Pulmonary artery endothelial cell (primary cell): Measurements from ENCODE around the gene NT5DC1. TPM values are rescaled to one million over a fixed set of nuclear protein-coding genes. Genes with fewer than 3 reads are reported as not detected.

Experiments used
- DNase-seq: peaks from one replicate; pipeline ENCODE4 v3.0.0-alpha.2; 2011; ENCODE audit warnings: low read depth, low spot score
- total RNA-seq: library from RNA; depleted of rRNA; stranded (reverse); fragments of >200 nt; gene quantifications from 2 replicates; pipeline ENCODE4 v1.2.3, GENCODE V29; 2014

NT5DC1 gene
- total RNA-seq, 1 donor from 2014 or later, result 9.5 TPM

DNA sequence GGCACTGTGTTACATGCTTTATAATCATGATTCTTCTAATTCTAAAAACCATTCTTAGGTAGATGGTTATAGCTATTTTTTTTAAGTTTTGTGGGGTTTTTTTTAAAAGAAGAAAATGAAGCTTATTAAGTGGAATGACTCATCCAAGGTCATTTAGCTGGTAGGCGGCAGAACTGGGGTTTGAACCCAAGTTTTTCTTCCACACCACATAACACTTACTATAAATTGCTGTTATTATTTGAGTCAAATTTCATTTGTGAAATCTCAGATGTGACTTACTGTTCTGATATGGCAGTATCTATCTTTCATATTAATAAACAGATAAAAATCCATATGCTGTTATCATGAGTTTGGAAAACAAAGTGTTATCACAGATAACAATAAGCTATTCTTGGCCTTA, 35.7 kb downstream of the NT5DC1 start:
- DNase-seq, result no peak

GRCh38 chr6:116136933-116137340, 36.3 kb downstream of the NT5DC1 start:
- no peak for DNase-seq

GRCh38 chr6:116139917-116140316, 39.3 kb downstream of the NT5DC1 start:
- DNase-seq, result no peak

- no peak for DNase-seq
Measured at GRCh38 chr6:116144605-116145004, 44.0 kb downstream of the NT5DC1 start.

DNA sequence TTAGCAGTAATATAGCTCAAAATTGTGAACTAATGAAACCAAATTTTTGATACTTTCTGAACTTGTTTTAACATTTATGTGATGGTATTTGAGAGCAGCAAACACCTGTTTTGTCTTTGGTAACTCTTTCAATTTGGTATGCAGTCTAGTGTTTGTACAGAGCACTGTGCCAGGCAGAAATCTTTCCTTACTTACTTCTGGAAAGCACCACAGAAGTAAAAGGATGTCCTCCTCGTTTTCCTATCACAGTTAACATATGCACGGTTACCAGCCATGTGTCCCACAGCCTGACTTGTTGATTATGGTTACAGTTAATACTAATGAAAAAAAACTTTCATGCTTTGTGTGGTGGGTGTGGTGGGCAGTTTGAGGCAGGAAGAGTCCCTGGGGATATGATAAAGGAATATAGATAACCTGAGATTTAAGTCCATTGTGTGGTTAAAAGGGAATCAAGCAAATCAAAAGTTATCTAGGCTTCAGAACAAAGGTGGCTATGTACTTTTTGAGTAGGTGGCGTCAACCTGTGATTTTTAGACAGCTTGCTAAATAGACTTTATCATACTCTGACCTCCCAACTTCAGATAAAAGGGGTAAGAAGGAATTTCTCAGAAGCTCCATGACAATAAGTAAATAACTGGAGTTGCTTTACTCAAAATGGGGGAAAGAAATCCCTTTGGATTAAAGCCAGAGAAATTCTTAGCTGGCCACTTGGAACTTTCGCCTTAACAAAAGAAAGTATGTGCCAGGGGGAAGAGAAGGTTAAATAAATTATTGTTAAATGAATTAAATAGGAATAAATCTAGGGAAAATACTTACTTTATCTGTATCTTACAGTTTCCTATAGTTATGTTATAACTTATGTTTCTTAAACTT, 45.4 kb downstream of the NT5DC1 start:
- DNase-seq, result no peak

DNA sequence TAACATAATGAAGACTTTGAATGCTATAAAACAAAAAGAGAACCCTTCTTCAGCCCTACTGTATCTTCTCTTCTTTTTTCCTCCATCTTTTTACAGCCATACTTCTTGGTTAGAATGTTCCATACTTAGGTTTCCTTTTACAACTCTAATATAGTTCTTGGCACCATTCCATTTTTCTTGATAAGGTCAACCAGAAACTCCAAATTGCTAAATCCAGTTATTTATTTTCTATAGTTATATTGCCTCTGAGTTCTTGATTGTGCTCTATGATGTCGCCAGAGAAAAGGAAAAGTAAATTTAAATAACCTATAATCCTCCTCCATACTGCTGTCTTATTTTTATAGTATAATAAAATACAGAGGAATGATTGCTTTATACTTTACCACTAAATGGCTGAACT, 52.0 kb downstream of the NT5DC1 start:
- no peak for DNase-seq

GRCh38 chr6:116154887-116155286, 54.2 kb downstream of the NT5DC1 start:
- DNase-seq, result no peak

DNA sequence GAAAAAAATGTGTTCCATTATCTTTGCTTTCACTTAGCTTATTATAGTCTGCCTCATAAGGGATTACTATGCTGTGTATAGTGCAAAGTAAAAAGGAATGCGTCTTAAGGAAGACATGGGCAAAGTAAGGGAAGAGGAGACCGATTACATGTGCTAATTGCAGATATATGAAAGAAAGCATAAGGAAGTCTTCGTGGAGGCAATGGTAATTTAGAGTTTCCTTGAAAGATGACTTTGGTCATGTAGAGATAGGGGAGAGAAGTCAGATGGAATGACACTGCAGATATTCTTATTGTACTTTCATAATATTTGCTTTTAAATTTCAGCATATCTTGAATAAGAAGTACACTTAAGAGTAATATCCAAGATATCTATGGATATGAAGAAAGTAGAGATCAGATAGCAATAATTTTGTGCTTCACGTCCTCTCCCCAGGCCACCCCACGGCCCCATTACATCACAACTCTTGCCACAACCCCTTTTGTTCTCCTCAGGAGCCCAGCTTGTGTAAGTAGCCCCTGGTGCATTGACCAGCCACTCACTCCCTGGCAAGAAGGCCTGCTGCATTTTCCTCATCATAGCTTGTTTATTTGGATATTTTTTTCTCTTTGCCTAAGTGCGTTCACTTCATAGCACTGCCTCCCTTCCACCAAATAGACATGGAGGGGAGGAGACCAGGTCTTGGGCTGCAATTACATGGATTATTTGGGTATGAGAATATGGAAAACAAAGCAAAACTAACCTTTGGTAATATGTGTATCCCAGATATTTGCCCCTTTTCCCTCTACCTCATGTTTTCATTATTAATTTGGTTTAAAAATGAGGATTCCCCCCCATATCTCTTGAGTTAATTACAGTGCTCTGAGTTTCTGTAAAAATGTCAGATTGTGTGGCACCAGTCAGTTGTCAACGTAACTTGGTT, 56.0 kb downstream of the NT5DC1 start:
- no peak for DNase-seq

DNA sequence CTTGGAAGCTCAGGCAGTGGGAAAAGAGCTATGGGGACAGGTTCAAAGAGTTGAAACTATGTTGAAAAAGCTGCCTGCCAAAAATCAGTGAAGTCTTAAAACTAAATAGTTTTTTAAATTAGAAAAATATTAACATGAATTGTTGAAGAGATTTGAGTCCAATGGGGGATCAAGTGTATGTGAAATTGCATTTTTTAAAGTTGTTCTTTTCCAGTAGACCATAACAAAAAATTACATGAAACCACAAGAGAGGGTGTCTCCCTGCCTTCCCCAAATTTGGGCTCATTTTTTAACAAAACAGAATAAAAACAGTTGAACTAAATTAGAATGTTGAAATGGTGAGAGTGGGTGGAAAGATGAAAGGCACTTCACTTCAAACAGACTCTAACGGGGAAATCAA, 56.7 kb downstream of the NT5DC1 start:
- DNase-seq, result no peak

- no peak for DNase-seq
Measured at GRCh38 chr6:116158641-116159040, 58.0 kb downstream of the NT5DC1 start.

GRCh38 chr6:116159782-116160524, 59.3 kb downstream of the NT5DC1 start:
- no peak for DNase-seq

DNA sequence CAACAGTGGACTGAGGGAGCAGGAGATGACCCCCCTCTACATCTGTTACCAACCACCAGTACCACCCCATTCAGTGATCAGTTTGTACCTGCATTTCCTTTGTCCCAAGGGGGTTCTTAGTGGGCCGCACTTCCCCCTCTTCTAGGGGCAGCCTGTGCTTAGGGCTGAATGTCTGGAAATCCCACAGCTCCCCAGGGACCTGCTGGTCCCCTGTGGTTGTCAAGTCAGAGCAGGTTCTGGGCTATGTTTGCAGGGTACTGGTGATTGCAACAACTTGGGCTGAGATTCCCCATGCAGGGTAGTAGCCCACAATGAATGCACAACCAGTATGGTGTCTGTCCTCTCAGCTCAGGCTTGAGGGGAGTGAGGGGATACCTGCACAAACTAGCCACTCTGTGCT, 64.9 kb downstream of the NT5DC1 start:
- no peak for DNase-seq

DNA sequence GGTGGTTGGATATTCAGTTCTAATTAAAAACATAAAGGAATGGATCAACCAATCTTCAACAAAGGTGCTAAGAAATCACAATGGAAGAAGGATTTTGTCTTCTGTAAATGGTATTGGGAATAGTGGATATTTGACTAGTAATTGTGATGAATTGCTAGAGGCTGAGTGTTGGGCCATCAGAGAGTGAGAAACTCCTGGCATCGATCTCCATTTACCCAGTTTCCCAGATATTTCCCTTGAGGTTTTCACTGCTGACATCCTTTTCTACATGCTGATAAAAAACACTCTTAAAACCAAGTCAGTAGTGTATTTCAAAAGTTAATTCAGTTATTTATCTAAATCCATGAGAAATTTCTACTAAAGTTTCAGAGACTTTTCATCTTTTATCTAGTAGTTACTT, 65.7 kb downstream of the NT5DC1 start:
- no peak for DNase-seq

GRCh38 chr6:116168148-116168547, 67.5 kb downstream of the NT5DC1 start:
- no peak for DNase-seq

GRCh38 chr6:116169880-116170279, 69.2 kb downstream of the NT5DC1 start:
- DNase-seq, result no peak

GRCh38 chr6:116170358-116171057, 69.9 kb downstream of the NT5DC1 start:
- no peak for DNase-seq

DNA sequence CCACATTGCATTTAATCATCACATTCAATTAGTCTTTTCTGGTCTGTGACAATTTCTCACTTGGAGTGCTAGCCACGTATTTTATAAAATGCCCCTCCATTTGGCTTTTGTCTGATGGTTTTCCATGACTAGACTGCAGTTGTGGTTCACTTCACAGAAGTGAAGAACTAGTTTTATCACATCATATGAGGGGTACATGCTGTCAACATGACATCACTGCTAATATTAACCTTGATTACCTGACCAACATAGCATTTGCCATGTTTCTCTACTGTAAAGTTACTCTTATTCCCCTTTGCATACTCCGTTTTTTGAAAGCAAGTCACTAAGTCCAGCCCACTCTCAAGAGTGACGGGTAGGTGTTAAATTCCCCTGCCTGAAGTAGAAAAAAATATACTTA, 73.3 kb downstream of the NT5DC1 start:
- no peak for DNase-seq

DNA sequence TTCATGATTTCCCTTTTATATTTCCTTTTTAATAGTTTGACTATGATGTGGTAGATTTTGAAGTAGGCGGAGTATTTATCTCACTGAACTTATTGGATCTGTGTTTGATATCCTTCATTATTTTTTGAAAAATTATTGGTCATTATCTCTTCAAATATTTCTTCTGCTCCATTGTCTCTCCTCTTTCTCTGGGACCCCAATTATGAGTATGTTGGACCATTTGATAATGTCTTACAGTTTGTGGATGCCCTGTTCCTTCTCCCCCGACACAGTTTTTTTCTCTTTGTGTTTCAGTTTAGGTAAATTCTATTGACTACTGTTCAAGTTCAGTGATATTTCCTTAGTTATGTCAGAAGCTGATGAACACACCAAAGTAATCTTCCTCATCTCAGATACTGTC, 74.7 kb downstream of the NT5DC1 start:
- DNase-seq, result no peak

GRCh38 chr6:116176596-116176995, 75.9 kb downstream of the NT5DC1 start:
- no peak for DNase-seq

- DNase-seq, result no peak
Measured at GRCh38 chr6:116180375-116180774, 79.7 kb downstream of the NT5DC1 start.

DNA sequence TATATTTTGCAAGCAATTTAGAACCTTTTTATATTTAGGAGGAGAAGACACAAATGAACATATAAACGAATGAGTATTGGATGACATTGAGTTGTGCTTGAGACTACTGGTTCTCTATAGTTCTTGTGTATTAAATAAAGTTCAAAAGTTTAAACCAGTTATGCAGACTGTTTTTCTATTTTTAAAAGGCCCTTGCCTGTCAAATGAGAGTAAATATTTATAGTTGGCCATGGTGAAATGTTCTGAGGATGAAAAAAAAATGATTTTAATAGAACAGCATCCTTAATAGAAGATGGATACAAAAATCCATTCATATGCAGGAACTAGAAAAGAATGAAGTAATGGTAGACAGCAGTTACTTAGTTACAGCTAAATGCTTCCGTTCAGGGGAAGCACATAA, 88.8 kb downstream of the NT5DC1 start:
- no peak for DNase-seq
